Stimulated activated CD8-positive, alpha-beta memory T cell treated with anti-CD3 and anti-CD28 coated beads, Interleukin-7, amount 100 ng/mL, for 1 hour (primary cell): ENCODE data around the gene DPEP3.
A peak's percentile ranks its signal among the peaks of the same experiment; 100 is the strongest.
"Not testable (repeated sequence)": the region's sequence is repeated elsewhere in the genome, so short reads cannot be mapped to it uniquely, and the experiment has no call there.

ENCODE experiments used
- DNase-seq, 2 donors: peaks; one replicate each; pipeline ENCODE4 v3.0.0-alpha.2; 2020; ENCODE audit warnings: low read depth in 2 of 2

DPEP3 gene

GRCh38 chr16:67994040-67994408 lies 13.7 kb upstream of the DPEP3 start:
- DNase-seq: not testable (repeated sequence)

- peak; percentile 60 to 66 for DNase-seq
Observed at GRCh38 chr16:67993207-67994039, 13.1 kb upstream of the DPEP3 start.

GRCh38 chr16:67992661-67993206 lies 12.4 kb upstream of the DPEP3 start:
- DNase-seq: no peak

- DNase-seq: no peak
Observed at GRCh38 chr16:67990018-67990386, 9.7 kb upstream of the DPEP3 start.

- no peak for DNase-seq
Observed at GRCh38 chr16:67989322-67990017, 9.2 kb upstream of the DPEP3 start.

- DNase-seq: no peak
Observed at GRCh38 chr16:67988675-67989074, 8.4 kb upstream of the DPEP3 start.

GRCh38 chr16:67987460-67988160 lies 7.3 kb upstream of the DPEP3 start:
- no peak for DNase-seq

GRCh38 chr16:67986949-67987348 lies 6.7 kb upstream of the DPEP3 start:
- no peak for DNase-seq

GRCh38 chr16:67982011-67982696 lies 1.9 kb upstream of the DPEP3 start:
- no peak for DNase-seq

GRCh38 chr16:67977469-67978227 lies 2.7 kb downstream of the DPEP3 start:
- no peak for DNase-seq

- DNase-seq: no peak
Observed at GRCh38 chr16:67977005-67977404, 3.3 kb downstream of the DPEP3 start.

GRCh38 chr16:67976205-67976604 lies 4.1 kb downstream of the DPEP3 start:
- DNase-seq: no peak

- no peak for DNase-seq
Observed at GRCh38 chr16:67975321-67976105, 4.8 kb downstream of the DPEP3 start.

GRCh38 chr16:67972285-67972684 lies 8.0 kb downstream of the DPEP3 start:
- not testable (repeated sequence) for DNase-seq

- DNase-seq: no peak
Observed at GRCh38 chr16:67971111-67971510, 9.2 kb downstream of the DPEP3 start.

GRCh38 chr16:67969254-67970039 lies 10.9 kb downstream of the DPEP3 start:
- no peak for DNase-seq

GRCh38 chr16:67968400-67969253 lies 11.7 kb downstream of the DPEP3 start, which contains the start of gene SLC12A4:
SLC12A4 (minus strand) TSS chr16:67968637; CDS start chr16:67968553, 84 bp downstream.
- peak; percentile 63 to 66 for DNase-seq

- DNase-seq: no peak
Observed at GRCh38 chr16:67967958-67968399, 12.3 kb downstream of the DPEP3 start.
